OCI-LY1 (cell line): ENCODE measurements around the gene B3GLCT.

ENCODE experiments used
- H2AFZ ChIP-seq: fragments of 200-600 bp; sonication (generic), shearing (Covaris generic); 2 replicates; pipeline ENCODE4 v1.6.0; 2014; ENCODE audit warnings: antibody characterized with exemption, mild to moderate bottlenecking, low read length
- H3F3A ChIP-seq: fragments of 200-600 bp; sonication (generic), shearing (Covaris generic); 2 replicates; pipeline ENCODE4 v1.6.0; 2014; ENCODE audit warnings: mild to moderate bottlenecking, antibody characterized with exemption, low read length, moderate library complexity; ENCODE audit not compliant: insufficient read depth
- H3K27ac ChIP-seq: fragments of 200-600 bp; sonication (generic); 2 replicates; pipeline ENCODE4 v1.5.1; 2014; ENCODE audit warnings: low read length, mixed run types, mild to moderate bottlenecking, low read depth; ENCODE audit not compliant: poor library complexity, severe bottlenecking
- H3K27me3 ChIP-seq: fragments of 200-600 bp; sonication (generic); 2 replicates; pipeline ENCODE4 v1.6.0; 2014; ENCODE audit warnings: antibody characterized with exemption, mild to moderate bottlenecking, low read length, moderate library complexity; ENCODE audit not compliant: insufficient read depth
- H3K36me3 ChIP-seq: fragments of 200-600 bp; sonication (generic); 2 replicates; pipeline ENCODE4 v1.6.1; 2014; ENCODE audit warnings: mild to moderate bottlenecking, antibody characterized with exemption, low read length, moderate library complexity, mixed read lengths; ENCODE audit not compliant: insufficient read depth
- H3K4me1 ChIP-seq: fragments of 200-600 bp; sonication (generic); 2 replicates; pipeline ENCODE4 v1.5.1; 2014; ENCODE audit warnings: mild to moderate bottlenecking, low read length, moderate library complexity; ENCODE audit not compliant: insufficient read depth, severe bottlenecking
- H3K4me2 ChIP-seq: fragments of 200-600 bp; sonication (generic), shearing (Covaris generic); 2 replicates; pipeline ENCODE4 v1.6.1; 2014; ENCODE audit warnings: low read length
- H3K4me3 ChIP-seq: fragments of 200-600 bp; sonication (generic); 2 replicates; pipeline ENCODE4 v1.5.1; 2014; ENCODE audit warnings: low read length, low read depth, mild to moderate bottlenecking, mixed read lengths; ENCODE audit not compliant: poor library complexity, severe bottlenecking
- H3K79me2 ChIP-seq: fragments of 200-600 bp; shearing (Covaris generic); 2 replicates; pipeline ENCODE4 v1.6.1; 2016; ENCODE audit warnings: mixed run types, low read length, mixed read lengths; ENCODE audit not compliant: insufficient read depth
- H3K9ac ChIP-seq: fragments of 200-600 bp; sonication (generic), shearing (Covaris generic); 2 replicates; pipeline ENCODE4 v1.6.1; 2014; ENCODE audit warnings: mild to moderate bottlenecking, low read length, mixed read lengths
- H3K9me2 ChIP-seq: fragments of 200-600 bp; sonication (generic), shearing (Covaris generic); 2 replicates; pipeline ENCODE4 v1.6.1; 2014; ENCODE audit warnings: low read depth, mild to moderate bottlenecking, low read length, mixed read lengths
- H3K9me3 ChIP-seq: fragments of 200-600 bp; shearing (Covaris generic); 2 replicates; pipeline ENCODE4 v1.6.1; 2014; ENCODE audit warnings: low read length, mixed read lengths
- H4K20me1 ChIP-seq: fragments of 200-600 bp; sonication (generic), shearing (Covaris generic); 2 replicates; pipeline ENCODE4 v1.6.0; 2016; ENCODE audit warnings: mild to moderate bottlenecking, low read length; ENCODE audit not compliant: insufficient read depth
- CTCF ChIP-seq: fragments of 200-600 bp; sonication (generic), shearing (Covaris generic); IDR thresholded peaks from 2 replicates; pipeline ENCODE4 v1.5.1; 2017; ENCODE audit warnings: mild to moderate bottlenecking, antibody characterized with exemption, low read length, moderate library complexity, mixed read lengths
- EZH2 ChIP-seq: fragments of 200-600 bp; sonication (generic), shearing (Covaris generic); IDR thresholded peaks from 2 replicates; pipeline ENCODE4 v1.8.0; 2017; ENCODE audit warnings: borderline replicate concordance, mixed run types, mild to moderate bottlenecking, antibody characterized with exemption, low read length, moderate library complexity, mixed read lengths

B3GLCT gene

GRCh38 chr13:31227063-31227462 lies 27.3 kb downstream of the B3GLCT start:
- H3K9me3 ChIP-seq, result no peaks in the 10 kb centered on the region
- TF ChIP-seq EZH2 (no peak), CTCF (no peak)
- no peaks in the 10 kb centered on the region for H3K27me3 ChIP-seq
- no peaks in the 10 kb centered on the region for H3F3A ChIP-seq
- H3K4me3 ChIP-seq, result no peak overlapping the region
- H2AFZ ChIP-seq, result no peak overlapping the region
- H3K4me1 ChIP-seq, result no peaks in the 10 kb centered on the region
- no peak overlapping the region for H3K4me2 ChIP-seq
- no peaks in the 10 kb centered on the region for H4K20me1 ChIP-seq
- H3K9ac ChIP-seq, result no peak overlapping the region
- no peaks in the 10 kb centered on the region for H3K9me2 ChIP-seq
- H3K36me3 ChIP-seq, result no peaks in the 10 kb centered on the region
- H3K27ac ChIP-seq, result no peak overlapping the region
- H3K79me2 ChIP-seq, result no peaks in the 10 kb centered on the region

- no peak for TF ChIP-seq EZH2
- no peak overlapping the region for H3K4me2 ChIP-seq
- H3K36me3 ChIP-seq, result no peaks in the 10 kb centered on the region
- no peaks in the 10 kb centered on the region for H3K9me2 ChIP-seq
- H3K4me1 ChIP-seq, result no peaks in the 10 kb centered on the region
- H3K9ac ChIP-seq, result no peak overlapping the region
- no peak overlapping the region for H3K4me3 ChIP-seq
- H3K27me3 ChIP-seq, result no peaks in the 10 kb centered on the region
- no peak overlapping the region for H2AFZ ChIP-seq
- no peaks in the 10 kb centered on the region for H3F3A ChIP-seq
- H3K9me3 ChIP-seq, result no peaks in the 10 kb centered on the region
- no peaks in the 10 kb centered on the region for H3K79me2 ChIP-seq
- H4K20me1 ChIP-seq, result no peaks in the 10 kb centered on the region
- no peak overlapping the region for H3K27ac ChIP-seq
Observed at GRCh38 chr13:31227870-31228269, 28.1 kb downstream of the B3GLCT start.

- Histone ChIP-seq H3K27me3 (no peaks in the 10 kb centered on the region), H3K36me3 (no peaks in the 10 kb centered on the region), H3K4me2 (no peak overlapping the region), H2AFZ (no peak overlapping the region), H3K27ac (no peak overlapping the region), H3F3A (no peaks in the 10 kb centered on the region), H4K20me1 (no peaks in the 10 kb centered on the region), H3K9me3 (no peaks in the 10 kb centered on the region), H3K79me2 (no peaks in the 10 kb centered on the region), H3K4me1 (peaks cover 10% of the 10 kb centered on the region), H3K9ac (no peak overlapping the region), H3K9me2 (no peaks in the 10 kb centered on the region), H3K4me3 (no peak overlapping the region)
- TF ChIP-seq EZH2 (no peak), CTCF (peak; percentile 34; the same call in 1 of the 2 replicates)
Observed at GRCh38 chr13:31234729-31235128, 35.0 kb downstream of the B3GLCT start.

GRCh38 chr13:31236211-31236786 lies 36.5 kb downstream of the B3GLCT start:
- Histone ChIP-seq H3K27me3 (no peaks in the 10 kb centered on the region), H3K9me2 (no peaks in the 10 kb centered on the region), H3K4me1 (peaks cover 10% of the 10 kb centered on the region), H3K79me2 (no peaks in the 10 kb centered on the region), H3K4me2 (no peak overlapping the region), H3K4me3 (no peak overlapping the region), H3K27ac (no peak overlapping the region), H3K9ac (no peak overlapping the region), H3K9me3 (no peaks in the 10 kb centered on the region), H3F3A (no peaks in the 10 kb centered on the region), H2AFZ (no peak overlapping the region), H3K36me3 (no peaks in the 10 kb centered on the region), H4K20me1 (no peaks in the 10 kb centered on the region)
- TF ChIP-seq CTCF (peak; percentile 89), EZH2 (no peak)
